IMR-90 (cell line): ENCODE data around the gene ZNF800. TPM values are rescaled to one million over a fixed set of nuclear protein-coding genes. Genes with fewer than 3 reads are reported as not detected.

ENCODE experiments used
- ATAC-seq: fragments of 200-7000 bp; cut with Tn5 transposase; 2 replicates; pipeline ENCODE4 v1.9.1; 2020; ENCODE audit warnings: low read depth, mild to moderate bottlenecking, moderate library complexity
- BruUV-seq: library from RNA; stranded (reverse); fragments of 400-500 nt; replicated peaks from 2 replicates; lab custom pipeline; 2021; lab: Mats Ljungman, UMichigan
- CTCF ChIA-PET: fragments of 300-600 bp; formaldehyde crosslinking; extraction: SDS; loops from one replicate; lab custom pipeline; 2021; ENCODE audit warnings: antibody characterized with exemption; lab: Yijun Ruan, JAX
- POLR2A ChIA-PET: fragments of 300-600 bp; sonication (Branson Sonifier 250); formaldehyde crosslinking; loops from one replicate; lab custom pipeline; 2022; ENCODE audit warnings: antibody characterized with exemption; ENCODE audit not compliant: unreplicated experiment; lab: Charles Lee
- DNase-seq: peaks from one replicate; pipeline ENCODE4 v3.0.0; 2013
- H2AFZ ChIP-seq: replicated peaks from 2 replicates; pipeline ENCODE3; 2013; ENCODE audit warnings: low read length, mild to moderate bottlenecking; ENCODE audit not compliant: poor library complexity
- H2AK5ac ChIP-seq: 2 replicates; pipeline ENCODE4 v1.6.1; 2013; ENCODE audit warnings: low read depth, low read length, inconsistent platforms
- H2AK9ac ChIP-seq: replicated peaks from 2 replicates; pipeline ENCODE3; 2013; ENCODE audit warnings: mild to moderate bottlenecking, low read depth, low read length, moderate library complexity; ENCODE audit not compliant: poor library complexity
- H2BK120ac ChIP-seq: 2 replicates; pipeline ENCODE4 v1.6.1; 2013; ENCODE audit warnings: low read depth, low read length, inconsistent platforms
- H2BK15ac ChIP-seq: 3 replicates; pipeline ENCODE4 v1.6.1; 2013; ENCODE audit warnings: low read depth, low read length, inconsistent platforms
- H2BK20ac ChIP-seq: 2 replicates; pipeline ENCODE4 v1.6.1; 2013; ENCODE audit warnings: low read depth, mild to moderate bottlenecking, inconsistent platforms, low read length, moderate library complexity
- H2BK5ac ChIP-seq: 2 replicates; pipeline ENCODE4 v1.6.1; 2013; ENCODE audit warnings: mild to moderate bottlenecking, low read depth, low read length, inconsistent platforms; ENCODE audit not compliant: poor library complexity, severe bottlenecking
- H3K14ac ChIP-seq: replicated peaks from 2 replicates; pipeline ENCODE4 v1.6.1; 2013; ENCODE audit warnings: low read depth, low read length, inconsistent platforms
- H3K18ac ChIP-seq: 2 replicates; pipeline ENCODE4 v1.6.1; 2013; ENCODE audit warnings: low read depth, low read length, control low read depth
- H3K23ac ChIP-seq: 2 replicates; pipeline ENCODE4 v1.6.1; 2013; ENCODE audit warnings: low read depth, low read length, inconsistent platforms
- H3K27ac ChIP-seq: 2 replicates; pipeline ENCODE4 v1.5.1; 2013; ENCODE audit warnings: mild to moderate bottlenecking, control low read depth, low read length; ENCODE audit not compliant: insufficient read depth
- H3K27me3 ChIP-seq: 2 replicates; pipeline ENCODE4 v1.6.1; 2013; ENCODE audit warnings: low read length; ENCODE audit not compliant: control insufficient read depth, insufficient read depth
- H3K36me3 ChIP-seq: 2 replicates; pipeline ENCODE4 v1.6.1; 2013; ENCODE audit warnings: low read length, mixed read lengths; ENCODE audit not compliant: control insufficient read depth, insufficient read depth
- H3K4ac ChIP-seq: 2 replicates; pipeline ENCODE4 v1.6.1; 2013; ENCODE audit warnings: low read depth, low read length, inconsistent platforms
- H3K4me1 ChIP-seq: 2 replicates; pipeline ENCODE4 v1.6.1; 2013; ENCODE audit warnings: low read length, mixed read lengths; ENCODE audit not compliant: control insufficient read depth, insufficient read depth
- H3K4me2 ChIP-seq: 2 replicates; pipeline ENCODE4 v1.6.1; 2013; ENCODE audit warnings: low read depth, mild to moderate bottlenecking, control low read depth, low read length, moderate library complexity
- H3K4me3 ChIP-seq: 2 replicates; pipeline ENCODE4 v1.5.1; 2013; ENCODE audit warnings: low read depth, mild to moderate bottlenecking, control low read depth, low read length, moderate library complexity; ENCODE audit not compliant: insufficient read depth
- H3K56ac ChIP-seq: 2 replicates; pipeline ENCODE4 v1.6.1; 2013; ENCODE audit warnings: low read length, inconsistent platforms; ENCODE audit not compliant: insufficient read depth; ENCODE audit errors: extremely low read depth
- H3K79me1 ChIP-seq, 2 experiments: 2 replicates each; pipeline ENCODE4 v1.6.1; 2013; ENCODE audit warnings: low read length in 2 of 2, inconsistent platforms in 1 of 2, low read depth in 1 of 2
- H3K9ac ChIP-seq: 2 replicates; pipeline ENCODE4 v1.6.1; 2013; ENCODE audit warnings: low read depth, low read length, control low read depth
- H3K9me1 ChIP-seq: 2 replicates; pipeline ENCODE4 v1.6.1; 2013; ENCODE audit warnings: low read length, inconsistent platforms; ENCODE audit not compliant: insufficient read depth
- H3K9me3 ChIP-seq: 2 replicates; pipeline ENCODE4 v1.6.1; 2013; ENCODE audit warnings: low read length; ENCODE audit not compliant: control insufficient read depth, insufficient read depth
- H4K20me1 ChIP-seq: 2 replicates; pipeline ENCODE4 v1.6.1; 2013; ENCODE audit warnings: low read length, inconsistent platforms; ENCODE audit not compliant: insufficient read depth
- H4K5ac ChIP-seq: 2 replicates; pipeline ENCODE4 v1.6.1; 2013; ENCODE audit warnings: mild to moderate bottlenecking, low read depth, low read length, control low read depth
- H4K8ac ChIP-seq, 2 experiments: 2 replicates each; pipeline ENCODE4 v1.6.1; 2013; ENCODE audit warnings: low read depth in 2 of 2, low read length in 2 of 2, control low read depth in 1 of 2, inconsistent platforms in 1 of 2
- H4K91ac ChIP-seq: 2 replicates; pipeline ENCODE4 v1.6.1; 2013; ENCODE audit warnings: low read depth, low read length, inconsistent platforms; ENCODE audit not compliant: insufficient read depth
- CHD1 ChIP-seq: IDR thresholded peaks from 2 replicates; pipeline ENCODE4 v1.6.1; 2012; ENCODE audit warnings: low read depth, low read length, improper control_type of control experiment
- CTCF ChIP-seq: conservative IDR thresholded peaks from 2 replicates; pipeline ENCODE4 v1.5.1; 2012; ENCODE audit warnings: mild to moderate bottlenecking, low read depth, low read length, improper control_type of control experiment
- FOS ChIP-seq: fragments of 150-350 bp; IDR thresholded peaks from 2 replicates; pipeline ENCODE4 v1.6.1; 2016; ENCODE audit warnings: low read depth, low read length
- MAZ ChIP-seq: IDR thresholded peaks from 2 replicates; pipeline ENCODE4 v1.6.1; 2012; ENCODE audit warnings: low read depth, mild to moderate bottlenecking, low read length, improper control_type of control experiment, moderate library complexity, borderline replicate concordance
- MXI1 ChIP-seq: IDR thresholded peaks from 2 replicates; pipeline ENCODE4 v1.6.1; 2012; ENCODE audit warnings: low read depth, mild to moderate bottlenecking, low read length, moderate library complexity, borderline replicate concordance
- RAD21 ChIP-seq: IDR thresholded peaks from 2 replicates; pipeline ENCODE4 v1.6.1; 2012; ENCODE audit warnings: low read length, improper control_type of control experiment
- RCOR1 ChIP-seq: IDR thresholded peaks from 2 replicates; pipeline ENCODE4 v1.6.1; 2012; ENCODE audit warnings: mild to moderate bottlenecking, low read length, improper control_type of control experiment; ENCODE audit not compliant: insufficient replicate concordance
- SMC3 ChIP-seq: fragments of 150-350 bp; IDR thresholded peaks from 2 replicates; pipeline ENCODE4 v1.6.1; 2016; ENCODE audit warnings: low read depth, mild to moderate bottlenecking, antibody characterized with exemption, low read length, moderate library complexity
- WGBS, 2 experiments: methylation state at CpG; one replicate each; pipeline versions ENCODE4 v1.1.5 to v1.1.7; 2013; ENCODE audit warnings: missing lambda C conversion rate in 2 of 2; ENCODE audit not compliant: insufficient read length in 1 of 2; ENCODE audit errors: extremely low coverage in 2 of 2; 5-methylcytosine and 5-hydroxymethylcytosine counted together
- dilution Hi-C: fragments of 300-500 bp; cut with HindIII; formaldehyde crosslinking; loops from one replicate; pipeline ENCODE4 v1.14.3; 2018; ENCODE audit warnings: low sequenced_read_pairs; ENCODE audit not compliant: unreplicated experiment
- in situ Hi-C: fragments of 300-500 bp; cut with MboI; formaldehyde crosslinking; loops from 3 replicates; pipeline ENCODE4 v1.14.3; 2019; ENCODE audit warnings: low sequenced_read_pairs, inconsistent platforms, mixed read lengths
- intact Hi-C: fragments of 100-400 bp; cut with micrococcal nuclease; formaldehyde crosslinking; loops from 2 replicates; pipeline ENCODE4 v1.10.0; 2022
- polyA plus RNA-seq, 3 experiments: library from polyadenylated mRNA; depleted of rRNA; stranded (reverse); fragments of >200 nt; gene quantifications; 2 replicates each; pipeline ENCODE4 v1.2.3, GENCODE V29; 2012; ENCODE audit warnings: low replicate concordance in 1 of 3
- total RNA-seq: library from RNA; depleted of rRNA; stranded (reverse); fragments of >200 nt; gene quantifications from 2 replicates; pipeline ENCODE4 v1.2.3, GENCODE V29; 2012
- TF ChIP-seq, protein P1 (sequence below): fragments of 150-350 bp; IDR thresholded peaks from 2 replicates; pipeline ENCODE4 v1.6.1; 2017; ENCODE audit warnings: mild to moderate bottlenecking, antibody characterized with exemption, low read length, low read depth

Gene ZNF800
- total and polyA plus RNA-seq, 2 of the 4 experiments (the other 2 are of a cell fraction), result 6.9 to 13.1 TPM

GRCh38 chr7:127387974-127388373, 4.5 kb downstream of the ZNF800 start:
- Histone ChIP-seq H2AK5ac (no peak overlapping the region), H3K18ac (no peak overlapping the region), H2BK15ac (no peak overlapping the region), H3K23ac (no peak overlapping the region), H3K4me2 (no peak overlapping the region), H2AFZ (no peak overlapping the region), H4K91ac (no peak overlapping the region), H3K4me3 (no peak overlapping the region), H3K4ac (no peak overlapping the region), H3K9me3 (no peaks in the 10 kb centered on the region), H3K9ac (no peak overlapping the region), H3K27ac (no peak overlapping the region), H3K56ac (no peak overlapping the region), H3K14ac (no peak overlapping the region), H2BK20ac (no peak overlapping the region), H4K20me1 (peaks cover 6% of the 10 kb centered on the region), H2AK9ac (no peak overlapping the region), H4K8ac (no peak overlapping the region), H3K9me1 (0 out of 2 replicates have a peak, but pooled peaks cover 4% of the 10 kb centered on the region), H3K27me3 (no peaks in the 10 kb centered on the region), H3K36me3 (peaks cover 6% of the 10 kb centered on the region), H3K4me1 (0 out of 2 replicates have a peak, but pooled peaks cover 2% of the 10 kb centered on the region), H2BK120ac (no peak overlapping the region), H3K79me1 (peaks cover 22 to 31% of the 10 kb centered on the region in 2 experiments), H2BK5ac (no peak overlapping the region), H4K5ac (no peak overlapping the region)
- CTCF ChIA-PET, result no interaction called here
- POLR2A ChIA-PET, result no interaction called here
- in situ Hi-C loops (no loop called here), dilution Hi-C loops (no loop called here), intact Hi-C loops (no loop called here)
- ATAC-seq (no peak), DNase-seq (no peak)
- no CpG with 5 or more reads among the region's 2 CpGs for WGBS, 2 experiments
- no TSS peak for BruUV-seq
- no peak for TF ChIP-seq CHD1
- no peak for TF ChIP-seq RAD21
- no peak for TF ChIP-seq FOS
- TF ChIP-seq CTCF, result no peak
- TF ChIP-seq, protein P1, sequence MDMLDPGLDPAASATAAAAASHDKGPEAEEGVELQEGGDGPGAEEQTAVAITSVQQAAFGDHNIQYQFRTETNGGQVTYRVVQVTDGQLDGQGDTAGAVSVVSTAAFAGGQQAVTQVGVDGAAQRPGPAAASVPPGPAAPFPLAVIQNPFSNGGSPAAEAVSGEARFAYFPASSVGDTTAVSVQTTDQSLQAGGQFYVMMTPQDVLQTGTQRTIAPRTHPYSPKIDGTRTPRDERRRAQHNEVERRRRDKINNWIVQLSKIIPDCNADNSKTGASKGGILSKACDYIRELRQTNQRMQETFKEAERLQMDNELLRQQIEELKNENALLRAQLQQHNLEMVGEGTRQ, result no peak
- no peak for TF ChIP-seq SMC3
- no peak for TF ChIP-seq MAZ
- TF ChIP-seq MXI1, result no peak
- no peak for TF ChIP-seq RCOR1
